CD14-positive monocyte (primary cell): ENCODE measurements around the gene SLC19A3. TPM values are rescaled to one million over a fixed set of nuclear protein-coding genes. Genes with fewer than 3 reads are reported as not detected.

Source experiments
- DNase-seq, 3 donors: peaks; one replicate each; pipeline ENCODE4 v3.0.0-alpha.2; 2011 to 2022
- H2AFZ ChIP-seq: 2 replicates; pipeline ENCODE4 v1.6.0; 2012; ENCODE audit warnings: mild to moderate bottlenecking, low read depth, low read length, inconsistent platforms; ENCODE audit not compliant: insufficient read depth, poor library complexity, severe bottlenecking
- H3K27ac ChIP-seq, 2 donors: 1 replicate in 1 of 2; 2 replicates in 1 of 2; pipeline ENCODE4 v1.5.1; 2012 to 2013; ENCODE audit warnings: low read length in 2 of 2, control low read depth in 1 of 2, inconsistent platforms in 1 of 2, low read depth in 1 of 2, mild to moderate bottlenecking in 1 of 2
- H3K27me3 ChIP-seq, 2 donors: one replicate each; pipeline versions ENCODE4 v1.6.0 to v1.6.1; 2011 to 2013; ENCODE audit warnings: low read length in 2 of 2; ENCODE audit not compliant: control insufficient read depth in 2 of 2, insufficient read depth in 2 of 2
- H3K36me3 ChIP-seq, 2 donors: replicated peaks in 1 of 2; 1 replicate in 1 of 2; 2 replicates in 1 of 2; pipeline versions ENCODE4 v1.5.1 to v1.6.1; 2012 to 2013; ENCODE audit warnings: low read length in 2 of 2, control low read depth in 1 of 2, inconsistent platforms in 1 of 2, mild to moderate bottlenecking in 1 of 2; ENCODE audit not compliant: insufficient read depth in 2 of 2, control insufficient read depth in 1 of 2
- H3K4me1 ChIP-seq, 2 donors: 1 replicate in 1 of 2; 2 replicates in 1 of 2; pipeline versions ENCODE4 v1.5.1 to v1.6.1; 2012 to 2013; ENCODE audit warnings: low read length in 2 of 2, control low read depth in 1 of 2, inconsistent platforms in 1 of 2, mild to moderate bottlenecking in 1 of 2, moderate library complexity in 1 of 2; ENCODE audit not compliant: insufficient read depth in 2 of 2, control insufficient read depth in 1 of 2
- H3K4me2 ChIP-seq: replicated peaks from 2 replicates; pipeline ENCODE3; 2012; ENCODE audit warnings: low read length, moderate library complexity, mild to moderate bottlenecking; ENCODE audit not compliant: poor library complexity, severe bottlenecking; ENCODE audit errors: extremely low read depth
- H3K4me3 ChIP-seq, 3 experiments: fragments of 200-600 bp in 1 of 3; sonication (generic) in 1 of 3; replicated peaks in 1 of 3; 1 replicate in 2 of 3; 2 replicates in 1 of 3; pipeline ENCODE4 v1.5.1; 2011 to 2013; ENCODE audit warnings: low read length in 3 of 3, mild to moderate bottlenecking in 3 of 3, control low read depth in 2 of 3, low read depth in 2 of 3, inconsistent platforms in 1 of 3, moderate library complexity in 1 of 3
- H3K79me2 ChIP-seq: 2 replicates; pipeline ENCODE4 v1.6.0; 2012; ENCODE audit warnings: mild to moderate bottlenecking, control low read depth, inconsistent platforms, low read length, moderate library complexity; ENCODE audit not compliant: insufficient read depth
- H3K9ac ChIP-seq: 2 replicates; pipeline ENCODE4 v1.6.0; 2017; ENCODE audit warnings: low read length, mild to moderate bottlenecking; ENCODE audit not compliant: insufficient read depth, poor library complexity, severe bottlenecking
- H3K9me3 ChIP-seq, 2 donors: replicated peaks in 1 of 2; 1 replicate in 1 of 2; 2 replicates in 1 of 2; pipeline versions ENCODE4 v1.5.1 to v1.6.1; 2012 to 2013; ENCODE audit warnings: low read length in 2 of 2, control low read depth in 1 of 2; ENCODE audit not compliant: control insufficient read depth in 1 of 2, insufficient read depth in 1 of 2
- H4K20me1 ChIP-seq: 2 replicates; pipeline ENCODE4 v1.6.0; 2012; ENCODE audit warnings: mild to moderate bottlenecking, low read length, control low read depth, moderate library complexity; ENCODE audit not compliant: insufficient read depth
- H3K27ac Mint-ChIP-seq, 7 donors: one replicate each; pipeline ENCODE4 v1.8.0; 2020; ENCODE audit warnings: mild to moderate bottlenecking in 7 of 7, mixed read lengths in 7 of 7, moderate library complexity in 6 of 7, inconsistent platforms in 2 of 7
- H3K27me3 Mint-ChIP-seq, 3 donors: one replicate each; pipeline ENCODE4 v1.8.0; 2021 to 2022; ENCODE audit warnings: low read depth in 3 of 3, mild to moderate bottlenecking in 3 of 3, mixed read lengths in 3 of 3, moderate library complexity in 3 of 3, inconsistent platforms in 1 of 3
- H3K36me3 Mint-ChIP-seq, 2 donors: one replicate each; pipeline ENCODE4 v1.8.0; 2020; ENCODE audit warnings: mixed read lengths in 2 of 2, inconsistent platforms in 1 of 2, mild to moderate bottlenecking in 1 of 2
- H3K4me1 Mint-ChIP-seq: one replicate; pipeline ENCODE4 v1.8.0; 2020; ENCODE audit warnings: mild to moderate bottlenecking, mixed read lengths
- H3K4me3 Mint-ChIP-seq, 2 donors: one replicate each; pipeline ENCODE4 v1.8.0; 2020; ENCODE audit warnings: mild to moderate bottlenecking in 2 of 2, mixed read lengths in 2 of 2, moderate library complexity in 1 of 2
- H3K9me3 Mint-ChIP-seq, 7 donors: one replicate each; pipeline ENCODE4 v1.8.0; 2020 to 2022; ENCODE audit warnings: mixed read lengths in 7 of 7, mild to moderate bottlenecking in 6 of 7, moderate library complexity in 6 of 7, inconsistent platforms in 2 of 7
- WGBS: methylation state at CpG from one replicate; pipeline ENCODE4 v1.1.5; 2013; ENCODE audit warnings: missing lambda C conversion rate; ENCODE audit not compliant: insufficient coverage; 5-methylcytosine and 5-hydroxymethylcytosine counted together
- intact Hi-C, 2 donors: fragments of 100-400 bp; cut with micrococcal nuclease; formaldehyde crosslinking; loops; one replicate each; pipeline versions ENCODE4 v1.15.0 to v1.15.1; 2023
- polyA plus RNA-seq, 3 donors: library from polyadenylated mRNA; depleted of rRNA in 1 of 3; unstranded in 2 of 3; stranded (reverse) in 1 of 3; fragments of 300-500 nt in 2 of 3; fragments of >200 nt in 1 of 3; fragmentation: Illumina TruSeq in 2 of 3; gene quantifications; 1 replicate in 2 of 3; 2 replicates in 1 of 3; pipeline ENCODE4 v1.2.3, GENCODE V29; 2012 to 2021
- TF ChIP-seq, protein P1 (sequence below): fragments of 200-600 bp; IDR thresholded peaks from one replicate; pipeline ENCODE4 v1.8.0; 2022; ENCODE audit warnings: antibody characterized with exemption, mild to moderate bottlenecking

SLC19A3 gene
- polyA plus RNA-seq, 3 donors = not detected

DNA sequence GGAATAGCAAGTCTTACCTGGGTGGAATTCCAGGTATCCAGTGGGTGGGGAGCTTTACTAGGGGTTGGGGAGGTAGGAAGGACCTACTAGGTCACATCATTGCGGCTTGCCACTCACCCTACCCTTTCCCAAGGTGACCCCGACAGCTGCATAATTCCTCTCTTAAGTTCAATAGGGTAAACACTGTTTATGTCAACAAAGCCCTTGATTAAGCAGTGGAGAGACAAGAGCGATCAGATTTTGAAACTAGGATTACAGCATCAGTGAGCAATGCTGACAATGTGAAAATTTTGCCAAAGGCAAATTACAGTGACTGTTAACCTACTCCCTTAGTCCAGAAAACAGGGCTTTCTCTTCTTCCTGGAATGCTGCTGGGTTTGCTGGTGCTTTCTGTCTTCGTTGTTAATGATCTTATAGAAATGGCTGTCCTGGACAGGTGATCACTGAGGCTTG, 14.5 kb downstream of the SLC19A3 start:
- Mint-ChIP-seq H3K4me1 (no peaks in the 10 kb centered on the region), H3K27ac (no peak overlapping the region), H3K27me3 (peaks cover 2 to 4% (median 2%) of the 10 kb centered on the region in 3 donors), H3K4me3 (no peak overlapping the region), H3K9me3 (peaks cover 0 to 3% (median 0%) of the 10 kb centered on the region in 7 donors), H3K36me3 (no peaks in the 10 kb centered on the region)
- H2AFZ ChIP-seq = no peak overlapping the region
- no CpG with 5 or more reads among the region's 4 CpGs for WGBS
- no peaks in the 10 kb centered on the region for H3K4me1 ChIP-seq
- no peak for DNase-seq
- no peak overlapping the region for H3K4me2 ChIP-seq
- TF ChIP-seq, protein P1, sequence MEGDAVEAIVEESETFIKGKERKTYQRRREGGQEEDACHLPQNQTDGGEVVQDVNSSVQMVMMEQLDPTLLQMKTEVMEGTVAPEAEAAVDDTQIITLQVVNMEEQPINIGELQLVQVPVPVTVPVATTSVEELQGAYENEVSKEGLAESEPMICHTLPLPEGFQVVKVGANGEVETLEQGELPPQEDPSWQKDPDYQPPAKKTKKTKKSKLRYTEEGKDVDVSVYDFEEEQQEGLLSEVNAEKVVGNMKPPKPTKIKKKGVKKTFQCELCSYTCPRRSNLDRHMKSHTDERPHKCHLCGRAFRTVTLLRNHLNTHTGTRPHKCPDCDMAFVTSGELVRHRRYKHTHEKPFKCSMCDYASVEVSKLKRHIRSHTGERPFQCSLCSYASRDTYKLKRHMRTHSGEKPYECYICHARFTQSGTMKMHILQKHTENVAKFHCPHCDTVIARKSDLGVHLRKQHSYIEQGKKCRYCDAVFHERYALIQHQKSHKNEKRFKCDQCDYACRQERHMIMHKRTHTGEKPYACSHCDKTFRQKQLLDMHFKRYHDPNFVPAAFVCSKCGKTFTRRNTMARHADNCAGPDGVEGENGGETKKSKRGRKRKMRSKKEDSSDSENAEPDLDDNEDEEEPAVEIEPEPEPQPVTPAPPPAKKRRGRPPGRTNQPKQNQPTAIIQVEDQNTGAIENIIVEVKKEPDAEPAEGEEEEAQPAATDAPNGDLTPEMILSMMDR = no peak
- no peak overlapping the region for H3K27ac ChIP-seq
- H3K9me3 ChIP-seq = no peaks in the 10 kb centered on the region
- intact Hi-C loops = no loop called here
- no peaks in the 10 kb centered on the region for H3K79me2 ChIP-seq
- no peaks in the 10 kb centered on the region for H3K27me3 ChIP-seq
- H4K20me1 ChIP-seq = no peaks in the 10 kb centered on the region
- H3K4me3 ChIP-seq = no peak overlapping the region
- H3K9ac ChIP-seq = no peak overlapping the region
- H3K36me3 ChIP-seq = no peaks in the 10 kb centered on the region

DNA sequence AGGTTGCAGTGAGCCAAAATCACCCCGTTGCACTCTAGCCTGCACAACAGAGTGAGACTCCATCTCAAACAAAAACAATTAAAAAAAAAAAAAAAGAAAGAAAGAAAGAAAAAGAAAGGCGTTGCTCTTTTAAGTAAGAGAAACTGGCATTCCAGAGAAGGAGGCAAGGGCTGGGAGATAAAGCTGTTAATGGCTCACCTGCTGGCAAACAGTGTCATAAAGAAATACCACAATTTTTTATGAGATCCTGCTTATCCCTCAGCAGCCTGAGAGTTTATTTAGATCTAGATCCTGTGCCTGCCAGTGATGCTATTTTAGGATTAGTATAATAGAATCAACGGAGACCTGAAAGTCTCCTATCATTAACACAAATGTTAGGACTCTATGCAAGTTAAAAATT, 16.3 kb downstream of the SLC19A3 start:
- no peak for DNase-seq
- Mint-ChIP-seq H3K27me3 (peaks cover 0 to 5% (median 2%) of the 10 kb centered on the region in 3 donors), H3K4me1 (peaks cover 2% of the 10 kb centered on the region), H3K36me3 (no peaks in the 10 kb centered on the region), H3K9me3 (peaks cover 0 to 3% (median 0%) of the 10 kb centered on the region in 7 donors), H3K27ac (no peak overlapping the region), H3K4me3 (no peak overlapping the region)
- H4K20me1 ChIP-seq = no peaks in the 10 kb centered on the region
- no peak overlapping the region for H3K9ac ChIP-seq
- no peaks in the 10 kb centered on the region for H3K36me3 ChIP-seq
- H3K4me2 ChIP-seq = no peak overlapping the region
- TF ChIP-seq, protein P1 = no peak
- H3K27ac ChIP-seq = no peak overlapping the region
- intact Hi-C loops = no loop called here
- no CpG with 5 or more reads among the region's 3 CpGs for WGBS
- no peaks in the 10 kb centered on the region for H3K27me3 ChIP-seq
- no peaks in the 10 kb centered on the region for H3K79me2 ChIP-seq
- no peak overlapping the region for H3K4me3 ChIP-seq
- H3K9me3 ChIP-seq = no peaks in the 10 kb centered on the region
- no peaks in the 10 kb centered on the region for H3K4me1 ChIP-seq
- no peak overlapping the region for H2AFZ ChIP-seq
